HepG2 (cell line): ENCODE measurements around the gene PIK3CA. TPM values are rescaled to one million over a fixed set of nuclear protein-coding genes. Genes with fewer than 3 reads are reported as not detected.

ENCODE experiments used
- ATAC-seq: fragments of 200-7000 bp; cut with Tn5 transposase; 3 replicates; pipeline ENCODE4 v1.9.1; 2020; ENCODE audit warnings: mild to moderate bottlenecking, moderate library complexity
- BruUV-seq: library from RNA; stranded (reverse); fragments of 400-500 nt; replicated peaks from 2 replicates; lab custom pipeline; 2021; lab: Mats Ljungman, UMichigan
- CTCF ChIA-PET: fragments of 300-600 bp; formaldehyde crosslinking; extraction: SDS; loops from one replicate; lab custom pipeline; 2021; ENCODE audit warnings: low total read pairs, inconsistent platforms, low intra/inter-chr PET ratio; lab: Yijun Ruan, JAX
- POLR2A ChIA-PET: fragments of 350-600 bp; sonication (Branson Sonifier 250); formaldehyde crosslinking; loops from one replicate; lab custom pipeline; 2020; ENCODE audit warnings: antibody characterized with exemption, inconsistent platforms; lab: Yijun Ruan, JAX
- DNase-seq: peaks from one replicate; pipeline ENCODE4 v3.0.0-alpha.2; 2015; ENCODE audit warnings: low spot score
- FAIRE-seq: peaks from 3 replicates; lab custom pipeline; 2011; peaks lifted over from hg19 to GRCh38; lab: Jason Lieb, UNC
- H2AFZ ChIP-seq: one replicate; pipeline ENCODE4 v1.6.1; 2011; ENCODE audit warnings: low read length, inconsistent platforms
- H3K27ac ChIP-seq: fragments of 300-600 bp; 3 replicates; pipeline ENCODE4 v1.8.0; 2011; ENCODE audit warnings: mixed run types, mild to moderate bottlenecking, mixed read lengths, low read length, inconsistent platforms; ENCODE audit not compliant: insufficient read depth; ENCODE audit errors: extremely low read length
- H3K27me3 ChIP-seq, 2 experiments: fragments of 200-600 bp in 1 of 2; 2 replicates in 1 of 2; 3 replicates in 1 of 2; pipeline versions ENCODE4 v1.6.0 to v1.8.0; 2011; ENCODE audit warnings: low read length in 2 of 2, mild to moderate bottlenecking in 2 of 2, moderate library complexity in 2 of 2, inconsistent platforms in 1 of 2; ENCODE audit not compliant: insufficient read depth in 2 of 2, control insufficient read depth in 1 of 2
- H3K36me3 ChIP-seq, 2 experiments: fragments of 200-600 bp in 1 of 2; replicated peaks in 1 of 2; 2 replicates in 1 of 2; 3 replicates in 1 of 2; pipeline versions ENCODE4 v1.5.1 to v1.8.0; 2011; ENCODE audit warnings: low read length in 2 of 2, inconsistent platforms in 1 of 2; ENCODE audit not compliant: insufficient read depth in 2 of 2, control insufficient read depth in 1 of 2
- H3K4me1 ChIP-seq: 2 replicates; pipeline ENCODE4 v1.5.1; 2012; ENCODE audit warnings: low read length, inconsistent platforms; ENCODE audit not compliant: insufficient read depth
- H3K4me2 ChIP-seq: 2 replicates; pipeline ENCODE4 v1.6.0; 2011; ENCODE audit warnings: low read depth, low read length, inconsistent platforms
- H3K4me3 ChIP-seq, 3 experiments: fragments of 200-600 bp in 1 of 3; sonication (generic), shearing (Covaris generic) in 1 of 3; replicated peaks in 1 of 3; 2 replicates each; pipeline ENCODE4 v1.5.1; 2011 to 2016; ENCODE audit warnings: low read length in 3 of 3, inconsistent platforms in 2 of 3, low read depth in 2 of 3, mild to moderate bottlenecking in 2 of 3, control low read depth in 1 of 3, mixed read lengths in 1 of 3; ENCODE audit not compliant: insufficient read depth in 1 of 3
- H3K79me2 ChIP-seq: one replicate; pipeline ENCODE4 v1.6.1; 2011; ENCODE audit warnings: low read length, inconsistent platforms; ENCODE audit not compliant: insufficient read depth
- H3K9ac ChIP-seq: 2 replicates; pipeline ENCODE4 v1.6.0; 2011; ENCODE audit warnings: mild to moderate bottlenecking, low read depth, low read length, inconsistent platforms; ENCODE audit not compliant: insufficient read depth
- H3K9me3 ChIP-seq: 2 replicates; pipeline ENCODE4 v1.5.1; 2012; ENCODE audit warnings: mild to moderate bottlenecking, low read length
- H4K20me1 ChIP-seq: 2 replicates; pipeline ENCODE4 v1.6.0; 2011; ENCODE audit warnings: inconsistent platforms, mild to moderate bottlenecking, low read length, moderate library complexity; ENCODE audit not compliant: insufficient read depth
- CSRNP1 ChIP-seq: sonication (generic); formaldehyde crosslinking; IDR thresholded peaks from 2 replicates; pipeline ENCODE4 v1.8.1; 2023; ENCODE audit warnings: mild to moderate bottlenecking, missing genetic modification reagents
- NR3C1 ChIP-seq: sonication (generic); formaldehyde crosslinking; IDR thresholded peaks from 2 replicates; pipeline ENCODE4 v1.4.0; 2020; ENCODE audit warnings: missing genetic modification reagents
- ZNF513 ChIP-seq: sonication (generic); formaldehyde crosslinking; conservative IDR thresholded peaks from 2 replicates; pipeline ENCODE4 v1.5.0; 2020; ENCODE audit warnings: missing genetic modification reagents
- in situ Hi-C: cut with HindIII; loops from 2 replicates; pipeline ENCODE4 v1.10.0; 2017; ENCODE audit warnings: low pct_unique_long_range_greater_than_20kb; ENCODE audit not compliant: extremely low pct_ligation_motif_present
- intact Hi-C: fragments of 100-400 bp; cut with micrococcal nuclease; formaldehyde crosslinking; loops from one replicate; pipeline ENCODE4 v1.10.0; 2022; ENCODE audit not compliant: unreplicated experiment
- polyA plus RNA-seq, 8 experiments: library from polyadenylated mRNA; depleted of rRNA in 3 of 8; stranded (reverse) in 7 of 8; unstranded in 1 of 8; fragments of >200 nt; fragmentation: Illumina TruSeq in 4 of 8; extraction: Trizol in 4 of 8; gene quantifications; 2 replicates each; pipeline versions ENCODE4 v1.2.1 to v1.2.3, GENCODE V29; 2011 to 2016; ENCODE audit warnings: low read depth in 4 of 8, missing spikeins in 1 of 8, mixed read lengths in 1 of 8; ENCODE audit not compliant: insufficient read depth in 1 of 8
- total RNA-seq, 5 experiments: library from RNA; depleted of rRNA; stranded (reverse); fragments of >200 nt; fragmentation: Illumina TruSeq; extraction: Trizol; gene quantifications; 2 replicates each; pipeline ENCODE4 v1.2.3, GENCODE V29; 2016; ENCODE audit warnings: low read depth in 1 of 5
- TF ChIP-seq, protein P1 (sequence below): sonication (generic); formaldehyde crosslinking; IDR thresholded peaks from 2 replicates; pipeline ENCODE4 v1.5.1; 2020; ENCODE audit warnings: missing genetic modification reagents, mild to moderate bottlenecking, borderline replicate concordance
- TF ChIP-seq, protein P2 (sequence below): sonication (generic); formaldehyde crosslinking; IDR thresholded peaks from 2 replicates; pipeline ENCODE4 v1.4.0; 2020; ENCODE audit warnings: missing genetic modification reagents

The PIK3CA gene
- total and polyA plus RNA-seq, 2 of the 13 experiments (the other 11 are each of a cell fraction or from before 2014, with no cell fraction given): 5.7 to 11.4 TPM

DNA sequence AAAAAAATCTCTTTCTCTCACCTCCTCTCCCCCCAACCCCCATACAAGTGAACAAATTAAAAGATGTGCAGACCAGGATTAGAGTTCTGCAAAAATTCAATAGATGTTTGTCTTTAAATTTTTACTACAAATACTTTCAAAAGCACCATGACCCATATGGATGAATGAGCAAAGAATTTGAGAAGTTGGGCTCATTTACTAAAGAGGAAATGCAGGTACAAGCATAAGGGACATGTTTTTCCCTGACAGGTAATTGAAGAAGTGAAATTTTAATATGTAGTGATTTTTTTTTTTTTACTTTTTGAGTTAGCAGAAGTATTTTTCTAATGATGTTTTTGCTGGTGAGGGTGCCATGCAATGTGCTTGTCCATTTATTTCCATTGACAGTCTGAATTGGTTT lies 15.3 kb downstream of the PIK3CA start:
- no peaks in the 10 kb centered on the region for H3K9me3 ChIP-seq
- no peak overlapping the region for H3K27ac ChIP-seq
- H3K36me3 ChIP-seq: no peaks in the 10 kb centered on the region
- H3K9ac ChIP-seq: no peak overlapping the region
- H2AFZ ChIP-seq: no peak overlapping the region
- DNase-seq (no peak), FAIRE-seq (no peak), ATAC-seq (no peak)
- H3K79me2 ChIP-seq: peaks cover 25% of the 10 kb centered on the region
- no TSS peak for BruUV-seq
- ChIA-PET CTCF (no interaction called here), POLR2A (no interaction called here)
- TF ChIP-seq NR3C1 (CRISPR knock-in tag): no peak
- no peak for TF ChIP-seq CSRNP1
- TF ChIP-seq, protein P1, sequence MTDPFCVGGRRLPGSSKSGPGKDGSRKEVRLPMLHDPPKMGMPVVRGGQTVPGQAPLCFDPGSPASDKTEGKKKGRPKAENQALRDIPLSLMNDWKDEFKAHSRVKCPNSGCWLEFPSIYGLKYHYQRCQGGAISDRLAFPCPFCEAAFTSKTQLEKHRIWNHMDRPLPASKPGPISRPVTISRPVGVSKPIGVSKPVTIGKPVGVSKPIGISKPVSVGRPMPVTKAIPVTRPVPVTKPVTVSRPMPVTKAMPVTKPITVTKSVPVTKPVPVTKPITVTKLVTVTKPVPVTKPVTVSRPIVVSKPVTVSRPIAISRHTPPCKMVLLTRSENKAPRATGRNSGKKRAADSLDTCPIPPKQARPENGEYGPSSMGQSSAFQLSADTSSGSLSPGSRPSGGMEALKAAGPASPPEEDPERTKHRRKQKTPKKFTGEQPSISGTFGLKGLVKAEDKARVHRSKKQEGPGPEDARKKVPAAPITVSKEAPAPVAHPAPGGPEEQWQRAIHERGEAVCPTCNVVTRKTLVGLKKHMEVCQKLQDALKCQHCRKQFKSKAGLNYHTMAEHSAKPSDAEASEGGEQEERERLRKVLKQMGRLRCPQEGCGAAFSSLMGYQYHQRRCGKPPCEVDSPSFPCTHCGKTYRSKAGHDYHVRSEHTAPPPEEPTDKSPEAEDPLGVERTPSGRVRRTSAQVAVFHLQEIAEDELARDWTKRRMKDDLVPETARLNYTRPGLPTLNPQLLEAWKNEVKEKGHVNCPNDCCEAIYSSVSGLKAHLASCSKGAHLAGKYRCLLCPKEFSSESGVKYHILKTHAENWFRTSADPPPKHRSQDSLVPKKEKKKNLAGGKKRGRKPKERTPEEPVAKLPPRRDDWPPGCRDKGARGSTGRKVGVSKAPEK (CRISPR knock-in tag): no peak
- no peak for TF ChIP-seq ZNF513 (CRISPR knock-in tag)
- TF ChIP-seq, protein P2, sequence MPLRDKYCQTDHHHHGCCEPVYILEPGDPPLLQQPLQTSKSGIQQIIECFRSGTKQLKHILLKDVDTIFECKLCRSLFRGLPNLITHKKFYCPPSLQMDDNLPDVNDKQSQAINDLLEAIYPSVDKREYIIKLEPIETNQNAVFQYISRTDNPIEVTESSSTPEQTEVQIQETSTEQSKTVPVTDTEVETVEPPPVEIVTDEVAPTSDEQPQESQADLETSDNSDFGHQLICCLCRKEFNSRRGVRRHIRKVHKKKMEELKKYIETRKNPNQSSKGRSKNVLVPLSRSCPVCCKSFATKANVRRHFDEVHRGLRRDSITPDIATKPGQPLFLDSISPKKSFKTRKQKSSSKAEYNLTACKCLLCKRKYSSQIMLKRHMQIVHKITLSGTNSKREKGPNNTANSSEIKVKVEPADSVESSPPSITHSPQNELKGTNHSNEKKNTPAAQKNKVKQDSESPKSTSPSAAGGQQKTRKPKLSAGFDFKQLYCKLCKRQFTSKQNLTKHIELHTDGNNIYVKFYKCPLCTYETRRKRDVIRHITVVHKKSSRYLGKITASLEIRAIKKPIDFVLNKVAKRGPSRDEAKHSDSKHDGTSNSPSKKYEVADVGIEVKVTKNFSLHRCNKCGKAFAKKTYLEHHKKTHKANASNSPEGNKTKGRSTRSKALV (CRISPR knock-in tag): no peak
- H3K4me2 ChIP-seq: no peak overlapping the region
- intact Hi-C loops (no loop called here), in situ Hi-C loops (no loop called here)
- H3K4me3 ChIP-seq: no peak overlapping the region
- H3K27me3 ChIP-seq: no peaks in the 10 kb centered on the region
- H4K20me1 ChIP-seq: peaks cover 8% of the 10 kb centered on the region
- no peaks in the 10 kb centered on the region for H3K4me1 ChIP-seq
